Measurements from ENCODE around the gene MED27.
A peak's percentile ranks its signal among the peaks of the same experiment; 100 is the strongest.
"Not testable (repeated sequence)": the region's sequence is repeated elsewhere in the genome, so short reads cannot be mapped to it uniquely, and the experiment has no call there.

Gene MED27

DNA sequence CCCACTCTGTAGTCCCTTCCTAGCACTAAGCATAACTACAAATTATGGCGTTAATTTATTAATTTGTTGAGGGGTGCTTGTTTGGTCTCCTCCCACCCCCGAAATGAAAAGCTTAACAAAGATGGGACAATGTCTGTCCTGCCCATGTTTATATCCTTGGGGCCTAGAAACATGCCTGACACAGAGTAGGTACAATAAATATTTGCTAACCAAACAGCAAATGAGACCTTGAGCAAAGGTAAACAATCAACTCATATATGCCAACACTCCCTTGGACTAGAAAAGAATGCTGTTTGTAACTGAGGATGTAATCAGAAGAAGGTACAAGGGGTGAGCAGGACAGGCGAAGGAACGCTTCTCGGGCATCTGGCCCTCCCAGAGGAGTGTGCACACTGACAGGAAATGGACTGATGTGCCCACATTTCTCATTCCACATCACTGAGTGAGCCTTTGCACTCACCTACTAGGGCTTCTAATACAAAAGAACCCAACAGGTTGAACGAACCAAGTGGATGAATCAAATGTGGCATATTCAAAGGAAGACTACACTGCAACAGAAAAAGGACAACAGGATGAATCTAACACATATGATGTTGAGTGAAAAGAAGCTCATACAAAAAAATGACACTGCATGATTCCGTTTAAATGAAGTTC is 66.8 kb downstream of the MED27 start:
- no peak for DNase-seq

DNA sequence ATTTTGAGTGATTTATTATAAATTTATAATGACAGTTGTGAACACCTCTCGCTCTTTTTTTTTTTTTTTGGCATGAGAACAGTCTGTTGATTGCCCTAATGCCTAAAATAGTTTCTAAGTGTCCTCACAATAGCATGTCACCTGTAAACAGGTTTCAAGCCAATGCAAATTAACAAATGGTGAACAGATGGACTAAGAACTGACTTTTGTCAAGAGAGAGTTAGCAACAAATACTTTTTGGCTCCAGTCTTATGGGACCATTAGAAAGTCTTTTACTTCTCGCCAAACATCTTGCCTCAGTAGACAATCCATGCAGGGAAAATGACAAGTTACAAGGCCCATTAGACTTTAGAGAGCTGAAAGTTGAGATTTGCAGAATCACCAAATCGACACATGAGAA is 67.8 kb downstream of the MED27 start:
- DNase-seq = no peak

DNA sequence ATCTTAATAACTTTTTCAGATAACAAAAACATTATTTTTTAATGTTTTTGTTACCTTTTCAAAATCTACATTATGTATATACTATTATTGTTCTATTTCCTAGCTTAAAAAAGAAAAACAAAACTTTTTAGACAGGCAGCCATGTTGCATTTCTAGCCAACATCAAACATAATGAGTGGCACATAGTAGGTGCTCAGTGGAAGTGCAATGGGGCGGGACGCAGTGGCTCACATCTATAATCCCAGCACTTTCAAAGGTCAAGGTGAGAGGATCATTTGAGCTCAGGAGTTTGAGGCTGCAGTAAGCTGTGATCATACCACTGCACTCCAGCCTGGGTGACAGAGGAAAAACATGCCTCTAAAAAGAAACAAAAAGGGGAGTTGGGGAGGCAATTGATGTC is 68.4 kb downstream of the MED27 start:
- DNase-seq = no peak

DNA sequence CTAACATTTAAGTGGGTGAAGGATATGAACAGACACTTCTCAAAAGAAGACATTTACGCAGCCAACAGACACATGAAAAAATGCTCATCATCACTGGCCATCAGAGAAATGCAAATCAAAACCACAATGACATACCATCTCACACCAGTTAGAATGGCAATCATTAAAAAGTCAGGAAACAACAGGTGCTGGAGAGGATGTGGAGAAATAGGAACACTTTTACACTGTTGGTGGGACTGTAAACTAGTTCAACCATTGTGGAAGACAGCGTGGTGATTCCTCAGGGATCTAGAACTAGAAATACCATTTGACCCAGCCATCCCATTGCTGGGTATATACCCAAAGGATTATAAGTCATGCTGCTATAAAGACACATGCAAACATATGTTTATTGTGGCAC is 69.5 kb downstream of the MED27 start:
- not testable (repeated sequence) for DNase-seq

DNA sequence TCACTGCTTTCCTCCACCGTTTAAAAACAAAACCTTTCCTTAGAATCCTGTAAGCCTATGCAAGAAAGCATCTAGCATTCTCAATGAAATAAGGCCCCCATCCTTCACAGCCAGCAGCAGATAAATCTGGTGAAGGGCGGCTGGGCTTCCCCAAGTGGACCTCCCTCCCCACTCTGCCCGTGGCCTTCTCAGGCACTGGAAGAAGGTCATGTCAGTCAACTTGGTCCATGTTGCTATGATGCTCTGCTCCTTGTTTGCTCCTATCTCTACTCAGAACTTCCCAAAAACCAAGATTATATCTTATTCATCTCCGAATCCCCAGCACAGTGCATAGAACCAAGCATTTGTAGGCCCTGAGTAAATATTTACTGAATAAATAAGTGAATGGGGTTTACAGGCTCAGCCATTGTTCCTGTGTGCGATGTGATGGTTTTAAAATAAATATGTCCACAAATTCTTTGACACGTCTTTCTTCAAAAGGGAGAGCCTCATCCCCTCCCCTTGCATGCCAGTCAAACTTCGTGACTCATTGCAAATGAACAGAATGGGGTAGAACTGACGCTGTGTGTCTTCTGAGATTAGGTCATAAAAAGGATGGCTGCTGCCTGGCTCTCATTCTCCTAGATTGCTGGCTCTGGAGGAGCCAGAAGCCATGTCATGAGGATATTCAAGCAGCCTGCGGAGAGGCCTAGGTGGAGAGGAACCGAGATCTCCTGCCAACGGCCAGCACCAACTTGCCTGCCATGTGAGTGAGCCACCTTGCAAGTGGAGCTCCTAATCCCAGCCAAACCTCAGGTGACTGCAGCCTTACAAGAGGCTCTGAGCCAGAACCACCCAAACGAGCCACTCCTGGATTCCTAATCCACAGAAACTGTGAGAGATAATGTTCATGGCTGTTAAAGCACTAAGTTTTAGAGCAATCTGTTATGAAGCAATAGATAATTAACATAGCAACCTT is 70.5 kb downstream of the MED27 start:
- DNase-seq = no peak

DNA sequence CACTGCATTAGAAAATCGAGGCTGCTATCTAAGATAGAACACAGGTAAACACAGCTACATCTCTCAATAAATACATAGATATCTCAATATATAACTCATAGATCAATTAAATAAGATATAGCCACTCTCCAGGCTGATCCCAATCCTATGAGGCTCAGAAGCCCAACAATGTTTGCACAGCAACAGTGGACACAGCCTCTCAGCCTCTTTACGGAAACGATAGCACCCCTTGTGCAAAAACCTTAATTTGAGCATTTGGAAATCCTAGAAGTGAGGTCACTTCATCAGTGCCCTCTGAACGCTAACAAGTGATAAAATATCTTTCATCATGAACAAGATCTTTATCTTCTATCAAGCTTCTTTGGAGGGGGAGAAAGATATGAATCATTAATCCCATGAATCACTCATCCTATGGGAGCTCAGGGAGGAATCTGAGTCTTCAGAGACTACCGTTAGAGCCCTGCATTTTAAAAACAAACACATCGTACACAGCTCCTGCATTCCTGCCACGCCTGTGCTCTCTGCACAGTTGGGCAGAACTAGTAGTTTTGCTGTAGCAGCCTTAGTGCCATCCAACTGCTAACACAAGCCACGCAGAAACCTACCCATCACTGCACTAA is 71.4 kb downstream of the MED27 start:
- DNase-seq = no peak

DNA sequence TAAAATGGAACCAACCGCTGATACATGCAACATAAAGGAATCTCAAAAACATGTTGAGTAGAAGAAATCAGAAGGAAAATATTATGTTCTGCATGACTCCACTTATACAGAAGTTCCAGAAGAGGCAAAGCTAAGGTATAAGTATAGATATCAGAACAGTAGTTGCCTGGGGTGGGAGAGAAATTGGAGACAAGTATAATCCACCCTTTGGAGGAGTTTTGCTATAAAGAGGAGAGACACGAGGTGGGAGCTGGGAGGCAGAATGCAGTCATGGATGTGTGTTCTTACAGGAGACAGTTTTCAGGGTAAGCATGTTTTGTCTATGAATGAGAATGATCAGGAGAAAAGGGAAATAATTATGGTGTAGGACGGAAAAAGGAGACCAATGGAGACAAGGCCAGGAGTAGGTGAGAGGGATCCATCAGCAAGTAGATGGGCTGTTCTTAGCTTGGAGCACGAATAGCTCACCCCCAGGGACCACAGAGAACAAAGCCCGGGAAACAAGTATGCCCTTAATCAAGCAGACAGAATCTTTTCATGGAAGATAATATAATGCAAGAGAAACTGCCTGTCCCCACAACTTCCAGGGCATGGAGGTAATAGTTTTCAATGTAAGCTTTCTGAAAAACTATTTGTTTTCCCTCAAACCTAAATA is 72.2 kb downstream of the MED27 start:
- DNase-seq = no peak

DNA sequence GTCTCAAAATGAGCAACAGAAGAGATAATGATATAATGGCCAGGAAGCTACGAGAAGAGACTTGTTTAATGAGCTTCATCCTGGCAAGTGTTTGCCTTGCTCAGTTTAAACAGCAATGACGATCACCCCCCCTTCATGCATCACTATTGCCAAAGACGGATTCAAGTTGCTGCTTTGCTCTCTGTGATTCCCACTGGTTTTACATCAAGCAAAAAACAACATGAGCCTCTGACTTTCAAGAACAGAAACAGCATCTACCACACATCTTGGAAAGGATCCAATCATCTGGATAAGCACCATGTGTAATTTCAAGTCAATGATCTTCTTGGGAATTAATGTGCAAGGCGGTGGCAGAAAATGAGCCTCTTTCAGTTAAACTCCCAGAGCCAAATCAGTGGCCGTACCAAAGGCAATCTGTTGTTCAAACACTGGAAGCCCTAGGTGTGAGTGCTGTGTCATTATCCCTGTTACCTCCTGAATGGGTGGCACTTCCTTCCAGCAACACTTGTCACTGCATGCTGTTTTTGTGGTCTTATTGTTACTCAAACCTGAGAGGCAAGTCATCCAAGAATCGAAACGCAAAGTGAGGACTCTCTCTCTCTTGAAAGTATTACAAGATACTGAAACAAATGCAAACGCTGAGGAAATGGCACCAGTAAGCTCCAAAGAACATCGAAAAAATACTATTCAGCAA is 72.8 kb downstream of the MED27 start:
- peak; percentile 63 for DNase-seq

DNA sequence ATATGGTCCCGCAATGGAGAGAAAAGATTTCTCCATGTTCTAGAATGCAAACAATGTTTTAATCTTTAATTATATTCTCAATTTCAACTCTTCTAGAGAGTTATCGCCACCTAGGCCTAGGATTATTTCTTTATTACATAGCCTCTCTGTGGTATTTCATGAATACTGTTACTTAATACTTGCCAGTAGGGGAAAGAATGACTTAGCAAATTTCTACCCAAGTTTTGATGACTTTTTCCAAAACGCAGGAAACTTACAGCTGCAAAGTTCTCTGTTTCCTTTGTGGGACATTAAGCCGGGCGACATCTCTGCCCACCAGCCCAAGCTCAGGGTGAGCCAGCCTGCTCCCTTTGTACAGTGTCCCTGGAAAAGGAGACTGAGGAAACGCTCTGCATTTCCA is 73.8 kb downstream of the MED27 start:
- DNase-seq = no peak

DNA sequence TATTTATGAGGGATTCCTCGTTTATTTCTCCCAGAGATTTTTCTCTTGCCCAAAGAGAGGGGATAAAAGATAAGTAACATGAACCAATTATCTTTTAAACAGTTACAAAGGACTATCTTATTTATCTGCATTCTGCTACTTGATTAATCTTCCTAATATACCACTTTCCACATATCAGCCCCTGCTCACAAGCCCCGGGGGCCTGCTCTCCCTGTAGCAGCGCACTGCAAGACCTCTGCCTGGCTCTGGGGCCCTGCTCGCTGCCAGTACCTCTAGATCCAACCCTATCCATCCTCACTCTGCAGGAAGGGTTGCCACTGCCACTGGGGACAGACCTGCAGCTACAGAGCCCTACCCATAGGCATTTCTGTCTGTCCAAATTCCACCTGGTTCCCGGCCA is 75.3 kb downstream of the MED27 start:
- no peak for DNase-seq

DNA sequence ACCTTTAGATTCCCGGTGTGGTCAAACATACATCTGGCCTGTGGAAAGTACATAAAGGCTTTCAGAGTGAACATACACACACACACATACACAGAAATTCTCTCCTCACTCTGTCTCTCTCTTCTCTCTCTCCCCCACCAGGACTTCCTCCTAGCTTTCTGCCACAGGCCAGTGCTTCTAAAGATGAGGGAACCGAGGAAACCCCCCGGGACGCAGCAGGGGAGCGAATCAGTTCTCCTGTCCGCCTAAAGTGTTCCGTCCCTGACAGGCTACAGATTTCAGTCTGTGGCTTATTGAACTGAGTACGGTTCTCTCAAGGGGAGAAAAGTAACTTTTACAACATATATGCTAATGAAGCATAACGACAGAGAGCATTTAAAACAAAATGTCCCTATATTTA is 75.8 kb downstream of the MED27 start:
- DNase-seq = no peak

DNA sequence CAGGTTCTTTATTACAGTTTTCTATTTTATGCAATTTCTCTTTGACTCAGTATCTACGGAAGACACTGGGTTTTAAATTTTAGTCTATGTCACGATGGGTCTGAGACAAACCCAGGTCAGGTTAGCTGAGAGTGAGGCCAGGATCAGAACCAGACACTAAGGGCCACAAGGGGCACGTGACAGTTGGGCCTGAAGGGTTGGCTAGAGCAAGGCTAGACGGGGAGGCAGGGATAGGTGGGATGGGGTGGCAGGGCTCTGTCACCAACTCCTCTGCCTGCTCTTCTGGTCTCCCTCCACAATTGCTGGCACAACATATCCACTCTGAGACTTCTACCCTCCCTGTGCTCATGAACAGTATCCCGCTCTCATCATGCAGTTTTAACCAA is 76.4 kb downstream of the MED27 start:
- DNase-seq = no peak

DNA sequence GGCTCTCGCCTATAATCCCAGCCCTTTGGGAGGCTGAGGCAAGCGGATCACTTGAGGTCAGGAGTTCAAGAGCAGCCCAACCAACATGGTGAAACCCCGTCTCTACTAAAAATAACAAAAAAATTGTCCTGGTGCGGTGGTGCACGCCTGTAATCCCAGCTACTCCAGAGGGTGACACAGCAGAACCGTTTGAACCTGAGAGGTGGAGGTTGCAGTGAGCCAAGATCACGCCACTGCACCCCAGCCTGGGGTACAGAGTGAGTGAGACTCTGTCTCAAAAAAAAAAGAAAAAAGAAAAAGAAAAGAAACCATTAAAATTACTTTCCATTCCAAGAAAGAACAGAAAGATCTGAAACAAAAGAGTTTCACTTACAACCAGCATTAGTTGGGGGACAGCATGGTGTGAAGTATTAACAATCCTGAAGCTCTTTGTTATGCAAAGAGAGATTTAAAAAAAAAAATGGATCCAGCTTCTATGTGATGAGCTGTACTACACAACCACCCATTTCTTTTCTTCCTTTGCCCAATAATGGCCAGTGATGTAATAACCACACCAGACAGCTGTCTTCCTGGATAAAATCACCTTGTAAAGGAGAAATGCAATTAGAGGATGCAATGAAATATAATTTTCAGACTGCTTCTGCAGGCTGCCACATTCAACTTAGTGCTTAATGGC is 76.9 kb downstream of the MED27 start:
- no peak for DNase-seq

DNA sequence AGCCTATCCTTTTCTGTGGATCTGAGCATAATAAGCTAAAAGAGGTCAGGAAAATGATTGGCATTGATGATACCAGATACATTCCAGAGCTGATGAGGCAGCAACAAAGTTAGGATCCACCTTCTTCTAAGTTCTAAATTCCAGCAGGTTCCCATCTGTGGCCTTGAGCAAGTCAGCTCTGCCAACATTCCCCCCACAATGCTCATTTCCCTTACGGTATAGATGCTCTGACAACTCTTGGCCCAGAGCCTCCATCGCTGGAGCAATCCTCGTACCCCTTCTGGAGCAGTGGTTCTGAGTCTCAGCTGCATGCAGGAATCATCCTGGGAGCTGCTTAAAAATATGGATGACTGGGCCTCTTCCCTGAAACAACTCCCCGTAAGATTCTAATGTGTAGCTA is 78.1 kb downstream of the MED27 start:
- DNase-seq = no peak

DNA sequence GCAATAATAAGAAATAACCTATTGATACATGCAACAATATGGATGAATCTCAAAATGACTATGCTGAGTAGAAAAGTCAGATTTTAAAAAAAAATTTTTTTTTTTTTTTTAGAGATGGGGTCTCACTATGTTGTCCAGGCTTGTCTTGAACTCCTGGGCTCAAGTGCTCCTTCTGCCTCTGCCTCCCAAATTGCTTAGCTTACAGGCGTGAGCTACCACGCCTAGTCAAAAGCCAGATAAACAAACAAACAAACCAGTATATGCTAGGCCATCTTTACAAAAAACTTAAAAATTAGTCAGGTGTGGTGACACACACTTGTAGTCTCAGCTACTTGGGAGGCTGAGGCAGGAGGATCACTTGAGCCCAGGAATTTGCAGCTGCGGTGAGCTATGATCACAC is 79.0 kb downstream of the MED27 start:
- DNase-seq = no peak

DNA sequence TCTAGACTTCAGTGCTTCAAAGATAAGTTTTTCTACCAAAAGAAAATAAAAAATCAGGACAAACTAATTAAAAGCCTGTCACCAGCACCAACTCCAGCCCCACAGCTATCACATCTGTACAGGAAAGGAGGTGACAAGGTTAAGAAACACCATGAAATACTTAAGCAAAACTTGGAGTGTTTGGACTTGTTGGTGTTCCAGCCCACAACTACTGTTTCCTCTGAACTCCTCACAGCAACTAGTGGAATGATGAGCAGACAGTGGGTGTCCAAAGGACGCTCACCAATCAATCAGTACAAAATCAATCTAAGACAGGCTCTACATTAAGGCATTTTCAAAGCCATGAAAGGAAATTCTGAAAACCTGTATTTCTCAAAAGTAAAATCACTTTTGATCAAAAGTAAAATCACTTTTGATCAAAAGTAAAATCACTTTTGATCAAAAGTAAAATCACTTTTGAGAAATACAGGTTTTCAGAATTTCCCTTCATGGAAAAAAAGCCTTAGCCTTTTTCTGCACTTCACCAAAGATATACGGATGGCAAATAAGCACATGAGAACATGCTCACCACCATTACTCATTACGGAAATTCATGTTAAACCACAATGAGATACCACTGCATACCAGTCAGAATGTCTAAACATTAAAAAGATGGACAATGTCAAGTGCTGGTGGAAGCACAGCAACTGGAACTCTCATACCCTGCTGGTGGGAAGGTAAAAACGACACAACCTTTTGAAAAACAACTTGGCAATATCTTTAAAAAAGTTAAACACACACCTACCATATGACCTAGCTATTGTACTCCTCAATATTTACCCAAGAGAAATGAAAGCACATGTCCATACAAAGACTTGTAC is 79.7 kb downstream of the MED27 start:
- no peak for DNase-seq

DNA sequence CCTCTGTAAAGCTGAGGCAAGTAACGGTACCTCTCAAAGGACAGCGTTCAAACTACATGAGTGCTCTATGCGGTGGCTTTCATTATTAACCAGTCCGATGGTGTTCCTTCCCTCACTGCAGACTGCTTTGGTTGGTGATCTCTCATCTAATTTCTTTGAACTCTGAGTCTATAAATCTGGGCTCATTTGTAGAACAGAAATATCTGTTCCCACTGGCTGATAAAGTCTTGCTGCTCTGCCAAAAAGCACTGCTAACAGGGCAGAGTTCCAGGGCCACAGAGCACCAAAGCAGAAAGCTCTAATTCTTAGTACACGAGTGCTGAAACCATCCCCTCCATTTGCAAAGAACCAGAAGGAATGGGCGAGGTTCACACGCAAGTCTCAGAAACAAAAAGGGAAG is 81.9 kb downstream of the MED27 start:
- DNase-seq = no peak

DNA sequence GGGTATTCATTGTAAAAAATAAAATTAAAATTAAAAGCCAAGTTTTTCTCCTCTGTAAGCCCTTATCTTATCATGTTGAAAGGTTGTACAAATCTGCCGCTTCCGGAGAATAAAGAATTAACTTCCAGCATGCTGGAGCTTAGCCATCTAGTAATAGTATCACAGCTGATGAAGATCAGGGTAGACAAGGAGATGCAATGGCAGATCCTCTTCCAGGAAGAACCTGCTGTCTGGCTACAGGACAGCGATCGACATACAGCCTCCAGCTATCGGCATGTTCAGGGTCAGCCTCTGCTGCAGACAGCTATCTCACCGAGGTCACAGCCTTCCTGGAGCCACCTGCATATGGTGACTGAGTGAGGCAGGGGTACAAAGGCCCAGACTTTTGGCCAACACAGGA is 82.6 kb downstream of the MED27 start:
- no peak for DNase-seq

DNA sequence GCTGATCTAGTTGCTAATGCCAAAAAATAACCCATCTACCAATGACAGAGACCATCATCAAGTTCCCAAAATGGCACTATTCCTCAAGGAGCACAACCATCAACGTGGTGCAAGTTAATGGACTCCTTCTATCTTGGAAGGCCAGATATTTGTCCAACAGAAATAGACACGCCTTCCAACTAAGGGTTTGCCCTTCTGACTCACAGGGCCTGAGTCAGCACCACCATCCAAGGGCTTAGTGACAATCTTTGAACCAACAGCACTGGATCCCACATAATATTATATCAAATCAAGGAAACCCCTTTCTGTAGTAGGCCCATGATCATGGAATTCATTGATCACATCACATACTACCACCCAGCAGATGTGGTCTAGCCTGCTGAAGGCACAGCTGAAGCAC is 84.3 kb downstream of the MED27 start:
- DNase-seq = no peak

DNA sequence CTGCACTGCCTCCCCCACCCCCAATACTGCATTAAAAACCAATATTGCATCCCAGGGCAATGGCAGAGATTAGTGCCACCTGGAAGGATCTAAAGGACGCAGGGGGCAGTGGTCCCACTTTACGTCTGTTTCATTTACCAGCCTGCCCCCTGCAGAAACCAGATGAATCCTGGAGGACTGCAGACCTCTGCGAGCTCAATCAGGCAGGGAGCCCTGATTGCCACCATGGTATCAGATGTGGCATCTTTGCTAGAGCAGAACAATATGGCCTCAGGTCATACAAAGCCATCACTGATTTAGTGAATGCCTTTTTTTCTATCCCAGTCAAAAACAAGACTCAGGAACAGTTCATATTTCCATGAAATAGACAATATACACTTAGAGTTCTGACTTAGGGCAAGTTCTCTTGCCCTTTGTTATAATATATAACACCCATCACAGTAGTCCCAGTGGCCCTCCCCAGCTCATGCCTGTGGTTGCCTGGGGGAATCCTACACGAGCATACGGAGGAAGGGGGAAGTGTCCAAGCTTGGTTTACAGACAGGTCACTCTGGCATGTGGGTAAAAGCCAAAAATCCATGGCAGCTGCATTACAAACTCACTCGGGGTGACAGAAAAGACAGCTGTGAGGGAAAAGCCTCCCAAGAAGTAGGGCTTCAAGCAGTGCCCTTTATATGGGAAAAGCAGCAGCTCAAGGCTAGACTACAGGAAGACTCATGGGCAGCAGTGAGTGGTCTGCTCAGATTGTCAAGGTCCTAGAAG is 85.1 kb downstream of the MED27 start:
- no peak for DNase-seq

Data from NCI-H524 treated with DMSO at 0.1 percent for 48 hours (cell line).